GM19035 (cell line): ENCODE data around the gene RPTOR.

Source experiments
- ATAC-seq: cut with Tn5 transposase; IDR thresholded peaks from one replicate; pipeline ENCODE4 v1.9.1; 2021; ENCODE audit not compliant: unreplicated experiment

The RPTOR gene

DNA sequence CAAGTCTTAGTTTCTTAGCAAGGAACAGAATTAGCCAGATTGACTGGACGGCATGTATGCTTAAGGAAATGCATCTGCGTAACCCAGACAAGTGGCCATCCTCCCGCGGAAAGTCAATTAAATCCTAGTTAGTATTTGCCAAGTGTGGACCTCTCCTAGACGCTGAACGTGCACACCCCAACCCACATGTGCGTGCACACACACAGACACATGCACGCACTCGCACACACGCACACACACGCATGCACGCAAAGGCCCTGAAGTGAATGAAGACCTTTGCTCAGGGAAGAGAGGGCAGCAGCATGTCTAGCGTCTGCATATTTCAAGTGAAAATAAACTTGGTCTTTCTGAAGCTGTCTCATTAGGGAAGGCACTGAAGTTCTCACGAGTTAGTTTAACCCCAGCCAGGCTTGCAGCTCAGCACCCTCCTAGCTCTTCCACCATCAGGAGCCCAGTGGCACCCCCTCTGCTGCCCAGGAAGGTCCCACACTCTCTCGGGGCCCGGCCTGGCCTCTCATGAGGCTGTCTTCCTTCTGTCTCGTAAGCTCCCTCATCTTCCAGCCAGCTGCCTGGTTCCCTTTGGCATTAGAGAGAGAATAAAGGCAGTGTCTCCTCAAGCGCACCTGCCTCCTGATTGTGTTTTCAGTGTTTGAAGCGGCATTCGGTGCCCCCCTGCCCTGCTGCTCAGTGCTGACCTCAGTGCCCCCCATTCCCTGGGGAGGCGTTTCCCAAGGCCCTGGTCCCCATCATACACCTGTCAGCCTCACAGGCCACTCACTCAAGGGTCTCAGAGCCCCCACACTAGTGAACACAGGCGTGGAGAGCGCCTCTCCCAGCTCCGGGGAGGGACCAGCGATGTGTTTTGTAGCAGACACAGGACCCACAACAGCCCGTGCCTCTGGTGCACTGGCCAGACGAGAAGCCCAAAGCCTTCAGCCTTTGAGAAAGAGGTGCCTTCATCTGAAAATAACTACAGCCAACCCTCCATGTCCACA lies 394.8 kb downstream of the RPTOR start:
- no peak for ATAC-seq

DNA sequence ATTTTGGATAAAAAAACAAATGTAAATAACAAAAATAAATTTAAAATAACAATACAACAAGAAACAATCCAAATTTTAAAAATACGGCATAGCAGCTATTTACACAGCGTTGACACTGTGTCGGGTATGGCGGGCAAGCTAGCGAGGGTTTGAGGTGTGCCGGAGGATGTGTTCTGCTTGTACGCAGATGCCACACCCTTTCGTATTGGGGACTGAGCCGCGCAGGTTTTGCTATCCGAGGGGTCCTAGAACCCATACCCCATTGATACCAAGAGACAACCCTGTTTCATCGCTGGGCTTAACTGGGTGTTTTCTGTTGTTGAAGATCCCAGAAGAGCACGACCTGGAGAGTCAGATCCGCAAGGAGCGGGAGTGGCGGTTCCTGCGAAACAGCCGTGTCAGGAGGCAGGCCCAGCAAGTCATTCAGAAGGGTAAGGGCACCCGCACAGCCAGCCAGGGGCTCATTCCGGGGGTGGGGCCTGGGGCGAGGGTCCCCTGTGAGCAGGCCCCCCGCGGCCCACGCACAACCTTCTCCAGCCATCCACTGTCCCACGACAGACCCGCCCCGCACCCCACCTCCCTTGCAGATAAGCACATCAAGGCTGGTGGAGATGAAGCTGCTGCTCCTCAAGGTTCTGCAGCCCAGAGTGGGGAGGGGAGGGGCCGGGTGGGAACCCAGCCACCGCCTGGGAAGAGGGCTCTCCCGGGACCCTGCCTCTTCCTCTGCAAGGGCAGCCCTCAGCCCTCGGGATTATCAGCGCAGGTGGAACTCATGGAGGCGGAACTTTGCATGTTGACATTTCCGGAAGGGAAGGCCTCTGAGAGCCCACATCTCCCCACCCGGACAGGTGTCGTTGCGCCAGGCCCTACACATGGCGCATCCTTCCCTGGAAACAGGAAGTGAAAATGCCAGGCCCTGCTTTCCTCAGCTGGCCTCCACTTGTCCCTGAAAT lies 395.8 kb downstream of the RPTOR start:
- ATAC-seq: no peak

DNA sequence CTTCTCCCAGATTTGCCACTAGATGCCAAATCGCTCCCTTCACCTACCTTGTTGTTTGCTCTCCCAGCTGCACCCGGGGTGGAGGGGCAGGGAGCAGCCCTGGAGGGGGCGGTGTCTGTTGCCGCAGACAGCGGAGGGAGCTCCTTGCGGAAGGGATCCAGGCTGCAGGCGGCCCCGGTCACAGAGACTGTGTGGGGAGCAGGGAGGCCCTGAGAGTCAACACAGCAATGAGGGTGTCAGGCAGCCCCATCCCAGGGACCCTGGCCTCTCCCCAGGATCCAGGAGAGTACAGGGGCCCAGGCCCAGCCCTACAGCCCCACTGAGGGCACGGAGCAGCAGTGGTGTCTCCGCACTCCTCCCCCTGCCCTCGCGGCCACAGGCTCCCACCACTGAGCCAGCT lies 396.5 kb downstream of the RPTOR start:
- no peak for ATAC-seq

DNA sequence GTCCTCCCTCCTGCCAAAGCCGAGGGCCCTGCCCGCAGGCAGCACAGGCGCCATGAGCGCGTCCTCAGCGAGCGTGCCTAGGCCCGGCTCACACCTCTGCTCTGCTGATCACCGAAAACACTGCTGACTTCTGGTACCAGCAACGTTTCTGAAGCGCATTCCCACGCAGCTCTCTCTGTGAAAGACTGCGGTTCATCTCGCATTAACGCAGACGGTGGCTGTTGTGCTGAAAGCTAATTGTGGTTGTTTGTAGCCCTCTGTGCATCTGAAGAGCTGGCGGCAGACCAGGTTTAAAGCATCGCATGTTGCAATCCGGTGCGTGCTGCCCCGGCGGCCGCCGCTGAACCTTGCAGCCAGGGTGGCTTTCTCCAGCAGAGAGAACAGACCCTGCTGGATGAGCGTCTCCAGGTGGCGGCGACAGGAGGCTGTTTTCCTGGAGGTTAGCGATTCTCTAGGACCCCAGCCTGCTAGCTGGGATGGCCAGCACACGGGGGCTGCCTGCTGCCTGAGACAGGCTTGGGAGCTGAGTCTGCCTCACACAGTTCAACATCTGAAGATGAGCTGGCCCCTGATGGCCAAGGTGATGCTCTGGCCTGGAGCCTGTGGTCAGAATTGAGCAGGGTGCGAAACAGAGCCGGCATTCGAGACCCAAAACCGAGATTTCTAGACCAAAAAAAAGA lies 397.2 kb downstream of the RPTOR start:
- ATAC-seq: no peak

GRCh38 chr17:80942423-80943345 lies 398.0 kb downstream of the RPTOR start:
- no peak for ATAC-seq

DNA sequence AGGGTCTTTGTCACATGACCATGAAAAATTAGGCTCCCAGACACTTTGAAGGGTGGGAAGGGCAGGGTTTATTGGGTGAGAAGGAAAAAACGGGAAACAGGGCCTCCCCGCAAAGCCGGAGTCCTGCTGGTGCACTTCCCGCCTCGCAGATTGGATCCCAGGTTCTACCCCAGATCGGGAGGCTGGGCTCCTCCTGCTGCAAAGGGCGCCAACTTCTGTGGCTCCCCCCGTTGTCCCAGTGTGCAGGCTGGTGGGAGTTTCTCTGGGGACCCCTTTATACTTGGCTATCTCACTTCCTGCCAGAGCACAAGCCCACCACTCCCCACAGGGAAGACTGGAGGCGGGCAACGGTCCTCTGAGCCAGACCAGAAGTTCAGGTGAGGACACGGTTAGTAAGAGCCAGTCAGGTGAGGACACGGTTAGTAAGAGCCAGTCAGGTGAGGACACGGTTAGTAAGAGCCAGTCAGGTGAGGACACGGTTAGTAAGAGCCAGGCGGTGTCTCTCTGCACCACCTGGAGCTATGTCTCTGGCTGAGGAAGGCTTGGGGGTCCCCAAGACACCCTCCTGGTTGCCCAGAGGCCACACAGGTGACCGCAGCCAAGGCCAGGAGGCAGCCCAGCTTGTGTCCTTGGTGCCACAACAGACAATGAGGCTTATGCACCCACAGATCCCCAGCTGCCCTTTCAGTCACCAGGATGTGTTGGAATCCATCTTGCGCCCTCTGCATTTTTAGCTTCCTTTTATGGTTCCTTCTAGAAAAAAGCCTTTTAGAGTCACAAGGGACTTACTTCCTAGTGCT lies 398.9 kb downstream of the RPTOR start:
- ATAC-seq: no peak

GRCh38 chr17:80944326-80944725 lies 399.7 kb downstream of the RPTOR start:
- no peak for ATAC-seq

DNA sequence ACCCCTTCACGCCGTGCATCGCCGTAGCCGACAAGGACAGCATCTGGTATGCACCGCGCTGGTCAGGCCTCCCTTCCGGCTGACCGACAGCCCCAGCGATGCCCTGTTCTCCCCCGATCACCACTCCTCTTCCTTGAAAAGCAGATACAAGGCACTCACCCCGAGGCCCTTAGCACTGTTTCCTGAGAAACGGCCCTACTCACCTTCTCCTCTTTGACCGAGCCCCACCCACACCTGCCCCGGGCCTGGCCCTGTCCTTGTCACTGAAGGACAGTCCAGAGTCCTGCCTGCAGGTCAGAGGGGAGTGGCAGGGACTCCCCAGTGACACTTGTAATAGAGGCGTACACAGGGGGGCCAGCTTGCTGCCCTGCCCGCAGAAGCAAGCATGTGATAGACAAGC lies 401.1 kb downstream of the RPTOR start:
- ATAC-seq: no peak

- ATAC-seq: no peak
Observed at GRCh38 chr17:80946449-80946848, 401.8 kb downstream of the RPTOR start.

- ATAC-seq: no peak
Observed at GRCh38 chr17:80947200-80947940, 402.7 kb downstream of the RPTOR start.

GRCh38 chr17:80948019-80948975 lies 403.7 kb downstream of the RPTOR start:
- no peak for ATAC-seq

DNA sequence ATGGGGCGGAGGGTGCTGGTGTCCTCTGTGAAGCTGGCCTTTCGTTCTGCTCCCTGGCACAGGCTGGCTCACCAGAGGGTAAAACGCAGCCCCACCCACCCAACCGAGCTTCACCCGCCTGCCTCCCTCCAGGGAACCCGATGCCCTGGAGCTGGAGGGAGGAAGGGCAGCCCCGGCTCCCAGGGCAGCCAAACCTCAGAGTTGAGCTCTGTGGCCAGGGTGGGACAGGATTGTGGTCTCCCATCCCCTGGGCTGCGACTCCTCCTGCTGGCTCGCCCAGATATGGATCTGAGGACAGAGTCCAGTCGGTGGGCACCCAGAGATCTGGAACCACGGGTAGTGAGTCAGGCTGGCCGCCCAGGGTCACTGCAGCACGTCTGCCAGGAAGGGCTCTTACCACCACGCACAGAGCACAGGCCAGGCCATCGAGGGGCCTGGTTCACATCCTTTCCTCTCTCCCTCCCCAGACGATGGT lies 404.4 kb downstream of the RPTOR start:
- ATAC-seq: no peak

GRCh38 chr17:80949451-80950421 lies 405.1 kb downstream of the RPTOR start:
- ATAC-seq: no peak

DNA sequence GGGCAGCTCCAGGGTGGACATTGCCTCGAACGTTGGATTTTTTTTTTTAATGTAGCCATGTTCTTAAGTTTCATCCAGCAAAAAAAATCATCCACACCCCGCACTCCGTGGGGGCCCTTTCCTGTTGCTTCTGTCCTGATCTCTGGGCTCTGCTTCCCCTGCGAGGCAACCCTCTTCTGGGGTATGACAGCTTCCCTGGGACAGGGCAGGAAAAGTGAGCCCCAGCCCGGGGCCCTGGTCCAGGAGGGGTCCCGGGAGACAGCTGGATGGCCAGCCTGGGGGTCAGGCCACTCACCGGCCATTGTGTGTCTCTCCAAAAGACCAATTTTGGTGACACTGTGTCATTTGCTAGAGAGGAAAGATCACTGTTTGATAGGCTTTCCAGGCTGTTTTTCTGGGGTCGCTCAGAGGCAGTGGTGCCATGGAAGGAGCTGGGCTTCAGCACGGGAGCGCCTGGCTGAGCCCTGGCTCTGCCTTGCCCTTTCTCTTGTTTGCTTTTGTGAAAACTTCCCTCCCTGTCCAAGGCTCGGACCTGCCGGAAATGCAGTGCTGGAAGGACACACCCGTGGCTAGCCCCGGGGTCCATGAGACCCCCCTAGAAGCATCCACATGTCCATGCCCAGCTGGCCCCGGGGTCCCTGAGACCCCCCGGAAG lies 406.0 kb downstream of the RPTOR start:
- ATAC-seq: no peak
